ENCODE data around the gene CCT5.

Gene CCT5

DNA sequence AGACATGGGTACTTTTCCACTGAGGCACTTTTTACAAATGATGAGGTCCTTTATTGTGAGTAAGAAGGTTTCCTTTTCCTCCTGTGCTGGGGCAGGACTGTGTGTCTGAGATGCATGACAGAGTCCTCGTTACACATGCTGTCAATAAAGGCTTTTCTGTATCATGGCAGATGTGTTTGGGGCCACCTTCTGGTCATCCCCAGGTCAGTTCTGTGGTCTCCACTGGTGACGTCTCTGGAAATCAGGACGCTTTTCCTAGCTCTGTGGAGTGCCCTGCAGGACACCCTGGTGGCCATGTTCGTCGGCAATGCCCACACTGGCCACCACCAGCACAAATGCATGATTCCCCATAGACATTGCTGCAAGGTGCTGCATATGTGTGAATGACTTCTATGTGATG is 54.9 kb downstream of the CCT5 start:
- TF ChIP-seq, protein P1, sequence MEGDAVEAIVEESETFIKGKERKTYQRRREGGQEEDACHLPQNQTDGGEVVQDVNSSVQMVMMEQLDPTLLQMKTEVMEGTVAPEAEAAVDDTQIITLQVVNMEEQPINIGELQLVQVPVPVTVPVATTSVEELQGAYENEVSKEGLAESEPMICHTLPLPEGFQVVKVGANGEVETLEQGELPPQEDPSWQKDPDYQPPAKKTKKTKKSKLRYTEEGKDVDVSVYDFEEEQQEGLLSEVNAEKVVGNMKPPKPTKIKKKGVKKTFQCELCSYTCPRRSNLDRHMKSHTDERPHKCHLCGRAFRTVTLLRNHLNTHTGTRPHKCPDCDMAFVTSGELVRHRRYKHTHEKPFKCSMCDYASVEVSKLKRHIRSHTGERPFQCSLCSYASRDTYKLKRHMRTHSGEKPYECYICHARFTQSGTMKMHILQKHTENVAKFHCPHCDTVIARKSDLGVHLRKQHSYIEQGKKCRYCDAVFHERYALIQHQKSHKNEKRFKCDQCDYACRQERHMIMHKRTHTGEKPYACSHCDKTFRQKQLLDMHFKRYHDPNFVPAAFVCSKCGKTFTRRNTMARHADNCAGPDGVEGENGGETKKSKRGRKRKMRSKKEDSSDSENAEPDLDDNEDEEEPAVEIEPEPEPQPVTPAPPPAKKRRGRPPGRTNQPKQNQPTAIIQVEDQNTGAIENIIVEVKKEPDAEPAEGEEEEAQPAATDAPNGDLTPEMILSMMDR (conservative IDR thresholded peaks at IDR 0.05): peak; percentile 39
- peak overlapping the region; percentile 99 for H3K27ac ChIP-seq

DNA sequence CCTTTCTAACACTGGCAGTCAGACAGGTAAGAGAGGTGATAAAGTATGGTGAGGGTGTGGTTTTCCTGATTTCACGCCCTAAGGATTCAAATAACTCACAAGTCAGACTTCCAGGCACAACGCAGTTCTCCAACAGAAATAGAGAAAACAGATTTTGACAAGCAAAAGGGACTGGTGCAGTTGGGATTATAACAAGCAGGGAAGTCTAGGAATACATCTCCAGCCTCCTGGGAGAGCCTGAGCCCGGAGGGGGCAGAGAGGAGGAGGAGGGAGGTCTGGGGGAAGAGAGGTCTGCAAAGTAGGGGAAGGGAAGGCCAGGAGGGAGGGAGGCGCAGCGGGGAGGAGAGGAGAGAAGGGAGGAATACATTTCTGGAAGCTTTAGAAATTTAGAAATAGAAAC is 56.0 kb downstream of the CCT5 start:
- TF ChIP-seq, protein P1 (conservative IDR thresholded peaks at IDR 0.05): no peak
- H3K27ac ChIP-seq: peak overlapping the region; percentile 99

DNA sequence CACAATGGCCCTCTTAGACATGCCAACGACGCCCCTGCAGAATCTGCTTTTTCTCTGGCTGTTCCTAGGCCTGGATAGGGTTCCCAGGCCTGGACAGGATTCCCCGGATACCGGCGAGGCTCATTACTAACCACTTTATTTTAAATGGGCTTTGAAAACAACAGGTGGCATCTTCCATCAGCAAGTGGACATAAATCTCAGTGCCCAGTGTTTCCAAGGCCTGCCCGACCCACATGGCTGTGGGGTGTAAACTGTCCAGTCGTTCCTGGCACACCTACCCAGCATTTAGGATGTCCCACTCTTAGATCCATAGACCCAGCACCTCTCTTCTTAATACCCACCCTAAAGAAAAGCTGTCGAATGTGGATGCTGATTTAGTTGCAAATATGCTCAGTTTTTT is 56.7 kb downstream of the CCT5 start:
- peak overlapping the region; percentile 99 for H3K27ac ChIP-seq
- TF ChIP-seq, protein P1 (conservative IDR thresholded peaks at IDR 0.05): no peak

DNA sequence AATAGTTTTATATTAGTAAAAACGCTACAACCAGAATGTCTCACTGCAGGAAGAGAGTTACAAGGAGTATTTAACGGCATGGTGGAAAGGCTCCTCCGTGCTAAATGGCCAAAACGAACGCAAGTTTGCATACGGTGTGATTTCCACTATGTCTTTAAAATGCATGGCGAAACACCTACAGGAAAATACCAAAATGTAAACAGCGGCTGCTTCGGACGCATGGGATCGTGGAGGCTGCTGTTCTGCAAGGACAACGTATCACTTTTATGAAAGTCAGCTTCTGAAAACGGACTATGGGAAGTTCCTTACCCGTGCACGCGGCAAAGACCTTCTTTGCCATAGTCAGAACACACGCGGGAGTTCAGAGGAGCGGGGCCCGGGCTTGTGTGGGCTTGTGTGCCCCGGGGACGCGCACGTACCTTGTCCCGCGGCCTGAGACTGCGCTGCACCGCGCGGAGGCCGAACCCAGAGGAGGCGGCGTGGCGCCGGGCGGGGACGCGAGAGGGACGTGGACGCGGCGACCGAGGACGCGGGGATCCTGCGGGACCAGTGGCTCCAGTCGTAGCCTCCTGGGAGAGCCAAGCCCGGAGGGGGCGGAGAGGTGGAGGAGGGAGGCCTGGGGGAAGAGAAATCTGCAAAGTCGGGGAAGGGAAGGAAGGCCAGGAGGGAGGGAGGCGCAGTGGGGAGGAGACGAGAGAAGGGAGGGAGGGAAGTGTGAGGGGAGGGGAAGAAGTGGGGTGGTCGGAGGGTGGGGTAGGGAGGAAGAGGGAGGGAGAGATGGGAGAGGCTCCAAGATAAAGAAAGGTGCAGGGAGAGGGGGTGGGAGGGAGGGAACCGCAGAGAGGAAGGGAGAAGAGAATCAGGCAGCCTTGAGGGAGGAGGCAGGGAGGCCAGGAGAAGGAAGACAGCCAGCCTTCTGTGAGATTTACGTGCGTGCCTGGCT is 57.4 kb downstream of the CCT5 start, which contains the start of gene CMBL:
Gene CMBL, minus strand, starts transcription at position 697 of the 943 bp plus-strand sequence. CDS start 17,140 bp downstream, outside the sequence.
- H3K27ac ChIP-seq: peak within 1 kb of the TSS; percentile 99
- TF ChIP-seq, protein P1 (conservative IDR thresholded peaks at IDR 0.05): no peak

DNA sequence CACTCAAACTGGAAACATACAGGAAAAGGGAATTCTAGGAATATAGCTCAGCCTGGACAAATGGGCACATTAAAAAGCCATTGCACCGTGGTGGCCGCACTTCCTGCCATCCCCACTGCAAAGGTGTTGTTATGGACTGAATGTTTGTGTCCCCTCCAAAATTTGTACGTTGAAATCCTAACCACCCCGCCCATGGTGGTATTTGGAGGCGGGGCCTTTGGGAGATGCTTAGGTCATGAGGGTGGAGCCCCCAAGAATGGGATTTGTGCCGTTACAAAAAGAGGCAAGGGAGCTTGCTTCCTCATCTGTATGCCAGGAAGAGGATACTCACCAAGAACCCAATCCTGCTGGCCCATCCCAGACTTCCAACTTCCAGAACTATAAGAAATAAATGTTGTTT is 58.8 kb downstream of the CCT5 start:
- H3K27ac ChIP-seq: peak overlapping the region; percentile 99
- TF ChIP-seq, protein P1 (conservative IDR thresholded peaks at IDR 0.05): no peak

DNA sequence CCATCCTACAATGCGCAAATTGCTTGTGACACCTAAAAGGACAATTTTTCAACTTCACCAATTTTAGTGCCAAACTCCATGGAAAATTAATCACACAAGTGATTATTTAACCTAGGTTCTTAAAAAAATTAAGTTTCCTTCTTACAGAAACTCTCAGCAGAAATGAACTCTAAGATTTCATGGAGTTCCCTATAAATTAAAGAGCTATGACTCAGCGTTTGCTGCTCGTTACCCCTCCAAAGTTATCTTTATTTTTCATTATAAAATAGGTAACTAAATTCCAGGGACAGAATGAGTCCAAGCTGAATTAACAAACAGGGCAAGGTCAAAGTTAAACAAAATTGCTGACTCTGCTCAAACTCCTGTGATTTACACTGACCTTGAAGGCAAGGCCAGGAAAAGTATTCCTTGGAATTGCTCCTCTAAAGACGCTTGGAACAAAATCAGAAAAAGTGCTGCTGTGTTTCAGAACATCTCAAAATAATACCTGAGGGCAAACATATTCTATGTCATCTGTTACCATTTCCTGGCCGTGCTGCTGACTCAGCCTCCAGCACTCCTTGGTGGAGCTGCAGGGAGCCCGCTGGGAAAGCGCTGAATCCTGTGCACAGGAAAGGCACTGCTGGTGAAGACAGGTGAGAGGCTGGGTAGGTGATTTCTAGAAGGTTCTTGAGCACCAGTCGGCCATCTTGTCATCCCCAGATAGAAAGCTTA is 60.1 kb downstream of the CCT5 start:
- TF ChIP-seq, protein P1 (conservative IDR thresholded peaks at IDR 0.05): no peak
- peak overlapping the region; percentile 43 for H3K27ac ChIP-seq

DNA sequence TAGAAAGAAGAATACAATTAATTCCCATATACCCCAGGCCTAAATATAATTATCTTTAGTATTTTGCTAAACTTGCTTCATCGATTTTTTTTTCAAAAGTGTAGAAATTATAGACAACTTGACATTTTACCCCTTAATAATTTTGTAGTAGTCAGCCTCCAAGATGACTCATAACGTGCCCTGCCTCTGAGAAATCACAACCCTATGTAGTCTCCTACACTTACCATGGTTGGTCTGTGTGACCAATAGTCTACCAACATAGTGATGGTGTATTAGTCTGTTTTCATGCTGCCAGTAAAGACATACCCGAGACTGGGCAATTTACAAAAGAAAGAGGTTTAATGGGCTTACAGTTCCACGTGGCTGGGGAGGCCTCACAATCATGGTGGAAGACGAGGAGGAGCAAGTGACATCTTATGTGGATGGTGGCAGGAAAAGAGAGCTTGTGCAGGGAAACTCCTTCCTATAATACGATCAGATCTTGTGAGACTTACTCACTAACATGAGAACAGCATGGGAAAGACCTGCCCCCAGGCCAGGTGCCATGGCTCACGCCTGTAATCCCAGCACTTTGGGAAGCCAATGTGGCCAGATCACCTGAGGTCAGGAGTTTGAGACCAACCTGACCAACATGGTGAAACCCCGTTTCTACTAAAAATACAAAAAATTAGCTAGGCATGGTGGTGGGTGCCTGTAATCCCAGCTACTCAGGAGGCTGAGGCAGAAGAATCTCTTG is 60.9 kb downstream of the CCT5 start:
- H3K27ac ChIP-seq: peak overlapping the region; percentile 43

All from VCaP (cell line).